Activated naive CD8-positive, alpha-beta T cell treated with anti-CD3 and anti-CD28 coated beads, Interleukin-2, amount 10 ng/mL, durations not matched to agents 7 days and 5 days (primary cell): ENCODE data around the gene TEKTIP1. TPM values are rescaled to one million over a fixed set of nuclear protein-coding genes. Genes with fewer than 3 reads are reported as not detected.
"Not testable (repeated sequence)": the region's sequence is repeated elsewhere in the genome, so short reads cannot be mapped to it uniquely, and the experiment has no call there.

Experiments used
- ATAC-seq: fragments of 150-1000 bp; cut with Tn5 transposase; one replicate; pipeline ENCODE4 v1.10.0; 2021; ENCODE audit warnings: low read depth, moderate library complexity
- POLR2A ChIA-PET: fragments of 350-600 bp; sonication (Branson Sonifier 250); formaldehyde crosslinking; loops from one replicate; lab custom pipeline; 2021; ENCODE audit warnings: antibody characterized with exemption; lab: Charles Lee
- DNase-seq: peaks from one replicate; pipeline ENCODE4 v3.0.0; 2021
- H3K27ac Mint-ChIP-seq: one replicate; pipeline ENCODE4 v1.8.0; 2022; ENCODE audit warnings: mild to moderate bottlenecking, mixed read lengths
- H3K27me3 Mint-ChIP-seq: one replicate; pipeline ENCODE4 v1.8.0; 2022; ENCODE audit warnings: mild to moderate bottlenecking, moderate library complexity, mixed read lengths
- H3K36me3 Mint-ChIP-seq: one replicate; pipeline ENCODE4 v1.8.0; 2021; ENCODE audit warnings: mild to moderate bottlenecking, mixed read lengths
- H3K4me1 Mint-ChIP-seq: one replicate; pipeline ENCODE4 v1.8.0; 2021; ENCODE audit warnings: mixed read lengths
- H3K4me3 Mint-ChIP-seq: one replicate; pipeline ENCODE4 v1.8.0; 2022; ENCODE audit warnings: mild to moderate bottlenecking, moderate library complexity, mixed read lengths
- H3K9me3 Mint-ChIP-seq: one replicate; pipeline ENCODE4 v1.8.0; 2021; ENCODE audit warnings: mixed read lengths
- total RNA-seq, 2 experiments: library from RNA; stranded (reverse); gene quantifications; one replicate each; pipeline ENCODE4 v1.2.3, GENCODE V29; 2021

Gene TEKTIP1
- total RNA-seq, 2 experiments from 2014 or later: 11.4 to 13.9 TPM

DNA sequence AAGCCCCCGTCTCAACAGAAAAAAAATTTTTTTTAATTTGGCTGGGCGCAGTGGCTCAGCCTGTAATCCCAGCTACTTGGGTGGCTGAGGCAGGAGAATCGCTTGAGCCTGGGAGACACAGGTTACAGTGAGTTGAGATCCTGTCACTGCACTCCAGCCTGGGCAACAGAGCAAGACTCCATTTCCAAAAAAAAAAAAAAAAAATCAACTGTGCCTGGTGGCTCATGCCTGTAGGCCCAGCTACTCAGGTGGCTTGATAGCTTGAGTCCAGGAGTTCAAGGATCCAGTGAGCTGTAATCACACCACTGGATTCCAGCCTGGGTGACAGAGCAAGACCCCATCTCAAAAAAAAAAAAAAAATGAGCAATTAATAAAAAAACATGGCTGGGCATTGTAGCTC, 37.2 kb upstream of the TEKTIP1 start:
- H3K4me3 Mint-ChIP-seq: no peak overlapping the region
- no peaks in the 10 kb centered on the region for H3K27me3 Mint-ChIP-seq
- no peaks in the 10 kb centered on the region for H3K9me3 Mint-ChIP-seq
- DNase-seq: no peak
- no peak overlapping the region for H3K27ac Mint-ChIP-seq
- POLR2A ChIA-PET: interaction anchor here (0.7 kb wide), 1 partner anchor 170 kb away, joined by 4 read pairs; no protein-coding TSS in a partner anchor
- peaks cover 19% of the 10 kb centered on the region for H3K4me1 Mint-ChIP-seq
- peaks cover 7% of the 10 kb centered on the region for H3K36me3 Mint-ChIP-seq
- ATAC-seq: no peak

DNA sequence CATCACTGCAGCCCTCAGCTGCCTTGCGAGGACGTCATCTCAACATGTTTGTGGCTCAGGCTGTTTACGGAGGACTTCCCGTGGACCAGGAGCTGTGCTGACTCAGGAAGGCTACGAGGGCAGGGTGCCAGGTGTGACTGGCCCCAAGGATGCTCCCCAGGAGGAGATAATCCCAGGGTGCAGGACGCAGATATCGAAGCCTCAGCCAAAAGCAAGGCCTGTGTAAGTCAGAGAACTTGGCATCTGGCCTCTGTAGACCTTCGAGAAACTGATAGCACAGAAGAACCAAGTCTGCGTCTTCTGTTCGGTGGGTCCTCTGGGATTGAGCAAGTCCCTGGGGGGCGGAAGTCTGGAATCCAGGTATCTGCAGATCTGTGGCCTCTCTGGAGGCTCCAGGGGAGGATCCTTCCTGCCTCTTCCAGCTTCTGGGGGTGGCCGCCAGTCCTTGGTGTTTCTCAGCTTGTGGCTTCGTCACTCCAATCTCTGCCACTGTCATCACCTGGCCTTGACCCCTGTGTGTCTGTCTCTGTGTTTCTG, 35.9 kb upstream of the TEKTIP1 start:
- H3K27me3 Mint-ChIP-seq: no peaks in the 10 kb centered on the region
- H3K4me3 Mint-ChIP-seq: no peak overlapping the region
- POLR2A ChIA-PET: interaction anchor here (1.4 kb wide), 1 partner anchor 24 kb away, joined by 3 read pairs; no protein-coding TSS in a partner anchor
- no peak overlapping the region for H3K27ac Mint-ChIP-seq
- peaks cover 26% of the 10 kb centered on the region for H3K4me1 Mint-ChIP-seq
- no peak for ATAC-seq
- H3K9me3 Mint-ChIP-seq: no peaks in the 10 kb centered on the region
- no peak for DNase-seq
- peaks cover 7% of the 10 kb centered on the region for H3K36me3 Mint-ChIP-seq

- Mint-ChIP-seq H3K27ac (peak overlapping the region; percentile 47), H3K9me3 (no peaks in the 10 kb centered on the region), H3K27me3 (no peaks in the 10 kb centered on the region), H3K4me3 (peak overlapping the region; percentile 85), H3K36me3 (peaks cover 11% of the 10 kb centered on the region), H3K4me1 (peaks cover 29% of the 10 kb centered on the region)
- DNase-seq (no peak), ATAC-seq (no peak)
- POLR2A ChIA-PET: interaction anchor here (0.6 to 0.7 kb wide), 3 partner anchors 12 to 50 kb away, joined by 3 to 4 read pairs (median 4); no protein-coding TSS in a partner anchor
These were observed 34.2 kb upstream of the TEKTIP1 start for GRCh38 chr19:3504735-3505134.

DNA sequence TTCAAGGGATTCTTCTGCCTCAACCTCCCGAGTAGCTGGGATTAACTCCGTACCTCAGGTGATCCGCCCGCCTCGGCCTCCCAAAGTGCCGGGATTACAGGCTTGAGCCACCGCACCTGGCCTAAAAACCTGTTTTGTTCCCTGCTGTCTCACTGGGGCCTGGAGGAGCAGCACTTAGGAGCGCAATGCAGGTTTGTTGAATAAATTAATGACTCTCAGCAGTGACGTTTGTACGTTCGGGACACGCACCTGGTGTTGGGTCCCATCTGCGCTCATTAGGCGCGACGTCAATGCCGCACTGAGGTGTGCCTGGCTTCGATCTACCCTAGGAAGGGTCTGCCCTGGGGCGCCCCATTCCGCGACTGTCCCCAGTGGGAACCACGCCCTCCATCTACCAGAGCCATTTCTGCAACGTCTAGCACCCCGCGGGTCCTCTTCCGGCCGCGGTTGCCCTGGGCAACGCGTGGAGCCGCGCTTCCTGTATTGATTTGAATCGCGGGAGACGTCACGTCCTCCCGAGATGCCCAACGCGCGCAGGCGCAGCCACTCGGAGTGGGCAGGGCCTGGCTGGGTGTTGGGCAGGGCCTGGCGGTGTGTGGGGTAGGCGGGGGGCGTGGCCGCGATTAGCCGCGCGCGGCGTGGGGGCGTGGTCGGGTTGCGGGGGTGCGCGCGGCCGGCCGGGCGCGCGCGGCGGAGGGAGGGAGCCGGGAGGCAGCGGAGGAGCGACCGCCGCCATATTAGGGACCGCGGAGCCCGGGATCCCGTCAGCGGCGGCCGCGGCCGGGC, 33.2 kb upstream of the TEKTIP1 start, which contains the start of gene FZR1:
TSS of gene FZR1 (plus strand) at position 714 of the 786 bp plus-strand sequence. CDS start 16,679 bp downstream, outside the sequence.
- H3K27ac Mint-ChIP-seq: peak within 1 kb of the TSS; percentile 89
- H3K4me3 Mint-ChIP-seq: peak within 1 kb of the TSS; percentile 94
- H3K36me3 Mint-ChIP-seq: peaks cover 14% of the 10 kb centered on the region
- no peaks in the 10 kb centered on the region for H3K27me3 Mint-ChIP-seq
- H3K4me1 Mint-ChIP-seq: peaks cover 25% of the 10 kb centered on the region
- DNase-seq (peak; percentile 99), ATAC-seq (peak; percentile 93)
- no peaks in the 10 kb centered on the region for H3K9me3 Mint-ChIP-seq
- POLR2A ChIA-PET: interaction anchor here (0.6 to 1.4 kb wide), 5 partner anchors 10 to 1454 kb away, joined by 3 to 5 read pairs (median 4); no protein-coding TSS in a partner anchor

DNA sequence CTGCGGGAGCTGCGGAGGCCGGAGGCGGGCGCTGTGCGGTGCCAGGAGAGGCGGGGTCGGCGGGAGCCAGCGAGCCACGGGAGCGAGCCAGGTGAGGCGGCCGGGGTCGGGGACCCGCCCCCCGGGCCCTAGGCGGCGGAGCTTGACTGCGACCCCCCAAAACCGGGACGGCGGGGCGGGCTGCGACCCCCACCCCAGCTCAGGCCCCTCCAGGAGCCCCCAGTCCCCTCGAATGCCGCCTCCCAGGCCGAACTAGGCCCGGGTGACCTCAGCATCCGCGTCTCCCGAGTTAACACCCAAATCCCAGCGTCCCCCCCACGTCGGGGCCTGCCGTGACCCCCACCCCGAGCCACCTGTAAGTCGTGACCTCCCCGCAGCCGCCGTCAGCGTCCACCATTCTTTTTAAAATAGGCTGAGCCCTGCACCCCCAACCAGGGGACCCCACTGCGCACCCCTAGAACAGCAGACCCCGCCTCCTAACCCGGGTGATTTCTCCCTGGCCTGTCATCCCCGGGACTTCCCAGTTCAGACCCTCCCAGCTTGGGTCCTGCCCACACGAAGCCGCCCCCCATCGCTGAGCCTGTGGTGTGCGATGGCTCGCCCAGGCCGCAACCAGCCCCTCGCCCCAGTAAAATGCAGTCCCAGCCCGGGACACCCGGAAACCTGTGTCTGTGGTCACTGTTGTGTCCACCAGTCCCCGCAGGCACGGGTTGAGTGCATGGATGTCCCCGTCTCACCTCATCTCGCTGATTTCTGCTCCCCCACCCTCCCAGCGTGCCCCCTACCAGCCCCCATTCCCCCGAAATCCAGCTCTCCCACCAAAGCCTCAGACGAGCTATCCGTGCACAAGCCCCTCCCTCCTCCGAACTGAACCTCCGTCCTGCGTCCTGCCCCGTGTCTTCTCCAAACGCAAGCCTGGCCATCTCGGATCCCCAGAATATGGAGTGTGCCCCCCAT, 32.3 kb upstream of the TEKTIP1 start:
- H3K27ac Mint-ChIP-seq: peak overlapping the region; percentile 88
- peaks cover 22% of the 10 kb centered on the region for H3K4me1 Mint-ChIP-seq
- peak; percentile 53 for DNase-seq
- peak; percentile 1 for ATAC-seq
- H3K27me3 Mint-ChIP-seq: no peaks in the 10 kb centered on the region
- H3K4me3 Mint-ChIP-seq: peak overlapping the region; percentile 94
- H3K9me3 Mint-ChIP-seq: no peaks in the 10 kb centered on the region
- H3K36me3 Mint-ChIP-seq: peaks cover 14% of the 10 kb centered on the region
- POLR2A ChIA-PET: interaction anchor here (1.4 kb wide), 1 partner anchor 9 kb away, joined by 5 read pairs; no protein-coding TSS in a partner anchor

DNA sequence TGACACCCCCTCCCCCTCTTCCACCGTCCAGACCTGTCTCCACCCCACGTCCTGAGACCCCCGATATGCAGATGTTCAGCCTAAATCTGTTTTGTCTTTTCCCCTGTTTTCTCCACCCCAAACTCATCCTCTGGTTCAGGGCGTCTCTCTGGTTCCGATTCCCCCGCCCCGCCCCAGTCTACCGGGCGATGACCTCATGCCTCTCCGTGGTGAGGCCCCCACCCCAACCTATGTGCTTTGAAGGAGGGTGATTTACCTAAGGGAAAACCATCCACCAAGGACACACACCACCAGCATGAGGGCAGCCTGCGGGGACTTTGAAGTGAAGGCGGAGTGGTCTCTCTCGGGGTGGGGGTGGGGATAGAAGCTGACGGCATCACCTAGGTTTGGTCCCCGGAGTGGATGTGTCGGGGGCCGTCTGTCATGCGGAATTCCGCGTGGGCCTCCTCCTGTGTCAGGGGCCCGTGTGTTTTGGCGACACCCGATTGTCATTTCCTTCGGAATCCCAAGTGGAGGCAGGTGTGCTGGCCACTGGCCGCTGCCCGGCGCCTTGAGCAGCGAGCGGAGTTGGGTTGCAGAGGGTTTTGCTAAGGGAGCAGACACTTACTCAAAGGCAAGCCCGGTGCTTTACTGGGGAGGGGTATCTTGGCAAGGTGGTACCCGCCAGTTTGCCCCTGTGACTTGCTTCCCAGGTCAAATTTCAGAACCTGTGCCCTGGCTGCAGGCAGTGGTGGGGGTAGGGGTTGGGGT, 31.4 kb upstream of the TEKTIP1 start:
- POLR2A ChIA-PET: interaction anchor here (1.4 kb wide), 1 partner anchor 8 kb away, joined by 5 read pairs; no protein-coding TSS in a partner anchor
- Mint-ChIP-seq H3K27me3 (no peaks in the 10 kb centered on the region), H3K36me3 (peaks cover 14% of the 10 kb centered on the region), H3K4me3 (peak overlapping the region; percentile 94), H3K4me1 (peaks cover 22% of the 10 kb centered on the region), H3K27ac (peak overlapping the region; percentile 88), H3K9me3 (no peaks in the 10 kb centered on the region)
- DNase-seq: no peak
- ATAC-seq: no peak

DNA sequence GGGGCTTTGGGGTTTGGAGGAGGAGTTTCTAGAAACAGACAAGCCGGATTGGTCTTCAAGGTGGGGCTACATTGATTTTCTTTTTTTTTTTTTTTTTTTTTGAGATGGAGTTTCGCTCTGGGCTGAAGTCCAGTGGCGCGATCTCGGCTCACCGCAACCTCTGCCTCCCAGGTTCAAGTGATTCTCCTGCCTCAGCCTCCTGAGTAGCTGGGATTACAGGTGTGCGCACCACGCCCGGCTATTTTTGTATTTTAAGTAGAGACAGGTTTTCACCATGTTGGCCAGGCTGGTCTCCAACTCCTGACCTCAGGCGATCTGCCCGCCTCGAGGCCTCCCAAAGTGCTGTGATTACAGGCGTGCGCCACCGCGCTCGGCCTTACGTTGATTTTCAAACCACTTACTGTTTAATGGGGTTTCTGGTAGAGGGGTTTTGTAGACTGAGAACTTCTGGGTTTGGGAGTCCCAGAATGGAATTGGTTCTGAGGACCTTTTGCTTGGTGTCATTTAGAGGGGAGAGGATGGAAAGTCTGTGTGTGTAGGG, 30.8 kb upstream of the TEKTIP1 start:
- Mint-ChIP-seq H3K4me3 (peak overlapping the region; percentile 32), H3K36me3 (peaks cover 14% of the 10 kb centered on the region), H3K4me1 (peaks cover 22% of the 10 kb centered on the region)
- H3K9me3 Mint-ChIP-seq, ATAC-seq, H3K27me3 Mint-ChIP-seq, POLR2A ChIA-PET, H3K27ac Mint-ChIP-seq, DNase-seq: not testable (repeated sequence)

- DNase-seq (no peak), ATAC-seq (no peak)
- Mint-ChIP-seq H3K4me3 (peak overlapping the region; percentile 4), H3K4me1 (peaks cover 22% of the 10 kb centered on the region), H3K27ac (peak overlapping the region; percentile 6), H3K27me3 (no peaks in the 10 kb centered on the region), H3K9me3 (no peaks in the 10 kb centered on the region), H3K36me3 (peaks cover 14% of the 10 kb centered on the region)
- POLR2A ChIA-PET: no interaction called here
These were observed 30.0 kb upstream of the TEKTIP1 start for GRCh38 chr19:3508771-3509535.

DNA sequence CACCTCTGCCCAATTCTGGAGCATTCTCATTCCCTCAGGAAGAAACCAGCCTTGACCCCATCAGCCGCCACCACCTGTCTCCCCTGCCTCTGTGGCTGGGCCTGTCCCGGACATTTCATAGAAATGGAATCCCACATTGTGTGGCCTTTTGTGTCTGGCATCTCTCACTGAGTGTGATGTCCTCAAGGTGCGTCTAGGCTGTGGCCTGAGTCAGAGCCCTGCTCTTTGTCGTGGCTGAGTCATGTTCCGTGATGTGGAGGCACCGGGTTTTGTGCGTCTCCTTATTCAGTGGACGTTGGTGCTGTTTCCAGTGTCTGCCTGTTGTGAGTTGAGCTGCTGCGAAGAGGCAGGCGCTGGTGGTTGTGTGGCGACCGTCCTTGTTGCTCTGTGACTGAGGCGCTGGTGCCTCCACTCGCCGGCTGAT, 29.4 kb upstream of the TEKTIP1 start:
- ATAC-seq (no peak), DNase-seq (no peak)
- Mint-ChIP-seq H3K36me3 (peaks cover 14% of the 10 kb centered on the region), H3K4me3 (peak overlapping the region; percentile 4), H3K4me1 (peaks cover 22% of the 10 kb centered on the region), H3K9me3 (no peaks in the 10 kb centered on the region), H3K27me3 (no peaks in the 10 kb centered on the region), H3K27ac (no peak overlapping the region)
- POLR2A ChIA-PET: no interaction called here

- no peak for ATAC-seq
- H3K4me1 Mint-ChIP-seq: peaks cover 19% of the 10 kb centered on the region
- no peak overlapping the region for H3K4me3 Mint-ChIP-seq
- H3K9me3 Mint-ChIP-seq: no peaks in the 10 kb centered on the region
- no peaks in the 10 kb centered on the region for H3K27me3 Mint-ChIP-seq
- no peak for DNase-seq
- peaks cover 14% of the 10 kb centered on the region for H3K36me3 Mint-ChIP-seq
- H3K27ac Mint-ChIP-seq: no peak overlapping the region
- POLR2A ChIA-PET: no interaction called here
These were observed 28.2 kb upstream of the TEKTIP1 start for GRCh38 chr19:3510727-3511126.

GRCh38 chr19:3511506-3512251, 27.3 kb upstream of the TEKTIP1 start:
- Mint-ChIP-seq H3K27me3 (no peaks in the 10 kb centered on the region), H3K9me3 (no peaks in the 10 kb centered on the region), H3K27ac (no peak overlapping the region), H3K4me1 (peaks cover 23% of the 10 kb centered on the region), H3K36me3 (peaks cover 14% of the 10 kb centered on the region), H3K4me3 (no peak overlapping the region)
- ATAC-seq (no peak), DNase-seq (no peak)
- POLR2A ChIA-PET: no interaction called here
